ENCODE results near the gene CRYL1. TPM values are rescaled to one million over a fixed set of nuclear protein-coding genes. Genes with fewer than 3 reads are reported as not detected.

CRYL1 gene
- total RNA-seq, 1 donor from 2014 or later, result 71.7 TPM

DNA sequence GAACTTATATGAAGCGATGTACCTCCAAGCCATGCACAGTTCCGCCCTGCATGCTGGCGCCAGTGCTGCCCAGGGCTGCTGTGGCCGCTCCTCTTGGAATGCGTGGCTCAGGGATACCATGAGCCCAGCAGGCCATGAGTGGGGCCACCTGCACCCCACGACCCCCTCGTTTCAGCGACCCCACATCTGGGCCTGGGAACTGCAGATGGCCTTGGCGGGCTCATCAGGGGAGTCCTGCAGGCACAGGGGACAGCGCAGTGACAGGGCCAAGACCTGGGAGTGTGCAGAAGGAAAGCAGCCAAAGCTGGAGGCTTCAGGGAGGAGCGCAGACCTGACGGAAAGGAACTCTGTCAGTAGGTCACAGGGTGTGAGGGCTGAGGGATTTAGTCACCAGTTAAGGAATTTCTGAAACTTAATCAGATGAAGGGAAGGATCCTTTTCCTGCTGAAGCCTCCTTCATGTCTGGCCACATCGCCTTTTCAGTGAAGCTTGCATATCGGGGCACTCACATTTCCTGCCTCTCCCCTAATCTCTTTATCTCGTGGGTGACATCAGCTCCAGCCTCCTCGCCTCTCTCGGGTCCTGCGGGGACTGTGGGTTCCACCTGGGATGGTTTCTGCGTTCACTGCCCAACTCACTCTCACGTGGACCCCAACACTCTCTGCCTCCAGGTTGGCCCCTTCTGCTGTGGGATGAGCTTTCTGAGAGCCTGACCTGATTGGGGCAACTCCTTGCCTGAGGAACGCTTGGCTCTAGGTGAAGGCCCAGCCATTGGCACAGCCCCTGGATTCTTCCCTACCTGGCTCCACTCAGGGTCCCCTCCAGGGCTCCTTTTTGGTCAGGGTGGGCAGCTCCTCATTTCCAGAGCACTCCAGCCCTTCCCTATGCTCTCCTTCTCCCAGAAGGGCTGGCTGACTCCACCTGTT lies 123.5 kb downstream of the CRYL1 start:
- no peak for DNase-seq (ENCODE audit: low read depth, low spot score)

- DNase-seq (ENCODE audit: low read depth, low spot score), result no peak
Observed at GRCh38 chr13:20401531-20401930, 124.1 kb downstream of the CRYL1 start.

DNA sequence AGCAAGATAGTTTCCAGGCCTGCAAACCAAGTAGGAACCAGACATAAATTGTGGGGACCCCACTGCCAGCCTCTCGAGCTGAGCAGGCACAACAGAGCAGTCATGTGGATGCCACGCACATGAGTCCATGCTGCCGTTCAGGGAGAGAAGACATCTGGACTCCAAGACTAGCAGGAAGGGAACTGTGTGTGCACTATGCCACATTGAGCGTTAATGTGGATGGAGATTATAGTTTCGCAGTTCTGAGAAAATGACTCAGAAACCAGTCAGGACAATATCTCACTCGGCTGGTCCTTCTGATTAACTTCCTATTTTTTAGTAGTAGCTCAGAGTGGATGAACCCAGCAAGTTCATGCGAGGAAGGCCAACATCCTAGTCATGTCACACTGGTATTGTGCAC lies 124.9 kb downstream of the CRYL1 start:
- DNase-seq (ENCODE audit: low read depth, low spot score), result no peak

GRCh38 chr13:20399961-20400360 lies 125.7 kb downstream of the CRYL1 start:
- DNase-seq (ENCODE audit: low read depth, low spot score), result no peak

DNA sequence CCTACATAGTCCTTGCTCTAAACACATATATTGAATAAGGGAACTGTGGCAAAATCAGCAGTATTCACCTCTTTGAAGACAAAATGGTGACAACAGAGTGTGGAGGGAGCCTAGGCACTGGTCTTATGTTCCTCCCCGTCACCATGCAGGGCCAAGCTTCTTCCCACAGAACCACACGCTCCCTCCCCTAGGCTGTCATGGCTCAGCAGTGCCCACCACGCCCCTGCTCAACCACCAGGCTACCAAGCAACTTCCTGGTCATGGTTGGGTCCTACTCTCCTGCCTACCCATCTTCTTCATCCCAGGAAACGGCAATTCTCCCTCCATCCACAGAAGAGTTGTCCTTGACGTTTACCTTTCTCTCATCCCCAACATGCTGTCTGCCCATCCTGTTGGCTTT lies 126.1 kb downstream of the CRYL1 start:
- no peak for DNase-seq (ENCODE audit: low read depth, low spot score)

DNA sequence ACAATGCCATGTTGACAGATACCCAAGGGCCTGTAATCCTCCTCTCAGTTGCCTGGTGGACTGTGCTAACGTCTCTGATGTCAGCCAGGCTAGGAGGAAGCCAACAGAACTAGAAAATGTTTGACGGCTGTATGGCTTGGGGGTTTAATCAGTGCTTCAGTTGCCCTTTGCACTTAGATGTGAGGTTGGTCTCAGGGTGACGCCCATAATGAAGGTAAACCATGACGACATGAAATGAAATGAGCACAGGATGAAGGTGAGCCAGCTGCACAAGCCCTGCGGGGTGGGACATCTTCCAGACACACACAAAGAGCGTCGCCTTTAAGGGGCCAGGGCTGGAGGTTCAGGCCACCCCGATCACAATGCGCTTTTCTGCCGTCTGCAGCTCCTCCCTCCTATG lies 127.2 kb downstream of the CRYL1 start:
- DNase-seq (ENCODE audit: low read depth, low spot score), result no peak

DNA sequence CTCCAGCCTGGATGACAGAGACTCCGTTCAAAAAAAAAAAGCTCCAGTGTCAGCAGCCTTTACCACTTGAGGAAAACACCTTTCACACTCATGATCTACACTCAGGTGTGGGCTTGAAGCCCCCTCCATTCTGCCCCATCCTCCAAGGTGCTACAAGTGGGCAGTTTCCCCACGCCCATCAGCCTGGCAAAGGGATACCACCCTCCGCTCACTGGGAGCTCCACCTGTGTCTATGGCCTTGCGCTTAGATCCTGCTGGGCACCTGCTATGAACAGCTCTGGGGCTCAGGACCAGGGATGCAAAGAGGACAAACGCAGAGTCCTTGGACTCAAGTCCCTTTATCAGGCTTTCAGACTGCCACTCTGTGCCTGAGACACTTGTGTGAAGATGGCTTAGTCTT lies 127.8 kb downstream of the CRYL1 start:
- no peak for DNase-seq (ENCODE audit: low read depth, low spot score)

DNA sequence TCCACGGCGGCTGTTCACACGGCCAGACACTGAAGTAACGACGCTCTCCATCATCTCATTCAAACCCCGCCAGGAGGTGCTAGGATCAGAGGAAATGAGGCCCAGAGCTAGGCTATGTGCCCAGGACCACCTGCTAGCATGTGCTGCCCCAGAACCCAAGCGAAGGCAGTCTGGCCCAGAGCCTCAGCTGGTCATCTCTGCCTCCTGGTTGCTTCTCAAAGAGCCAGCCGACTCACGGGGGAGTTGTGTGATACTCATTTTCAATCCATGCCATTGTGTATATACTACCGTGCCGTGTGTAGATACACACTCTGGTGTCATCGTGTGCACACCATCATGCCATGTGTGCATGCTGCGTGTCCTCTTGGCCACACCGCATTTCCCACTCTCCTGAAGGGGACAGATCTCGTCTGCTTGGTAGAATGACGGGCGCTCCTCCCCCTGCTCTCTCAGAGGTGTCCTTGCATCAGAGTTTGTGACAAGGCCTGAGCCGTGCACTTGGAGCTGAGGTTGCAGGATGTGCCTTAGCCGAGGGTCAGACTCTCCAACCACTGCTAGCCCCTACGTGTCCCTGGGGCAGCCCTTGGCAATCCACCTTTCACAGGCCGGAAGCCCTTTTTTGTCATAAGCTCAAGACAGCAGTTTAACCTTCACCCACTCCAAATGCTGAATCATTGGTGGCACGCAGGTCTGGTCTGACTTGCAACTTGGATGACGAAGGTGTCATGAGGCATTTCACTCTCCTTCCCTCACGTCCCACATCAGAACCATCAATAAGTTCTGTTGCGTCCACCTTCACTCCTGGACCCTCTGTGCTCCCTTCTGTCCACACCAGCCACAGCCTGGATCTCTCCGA lies 130.4 kb downstream of the CRYL1 start:
- no peak for DNase-seq (ENCODE audit: low read depth, low spot score)

- DNase-seq (ENCODE audit: low read depth, low spot score), result no peak
Observed at GRCh38 chr13:20394506-20394905, 131.2 kb downstream of the CRYL1 start.

- no peak for DNase-seq (ENCODE audit: low read depth, low spot score)
Observed at GRCh38 chr13:20394169-20394501, 131.5 kb downstream of the CRYL1 start.

DNA sequence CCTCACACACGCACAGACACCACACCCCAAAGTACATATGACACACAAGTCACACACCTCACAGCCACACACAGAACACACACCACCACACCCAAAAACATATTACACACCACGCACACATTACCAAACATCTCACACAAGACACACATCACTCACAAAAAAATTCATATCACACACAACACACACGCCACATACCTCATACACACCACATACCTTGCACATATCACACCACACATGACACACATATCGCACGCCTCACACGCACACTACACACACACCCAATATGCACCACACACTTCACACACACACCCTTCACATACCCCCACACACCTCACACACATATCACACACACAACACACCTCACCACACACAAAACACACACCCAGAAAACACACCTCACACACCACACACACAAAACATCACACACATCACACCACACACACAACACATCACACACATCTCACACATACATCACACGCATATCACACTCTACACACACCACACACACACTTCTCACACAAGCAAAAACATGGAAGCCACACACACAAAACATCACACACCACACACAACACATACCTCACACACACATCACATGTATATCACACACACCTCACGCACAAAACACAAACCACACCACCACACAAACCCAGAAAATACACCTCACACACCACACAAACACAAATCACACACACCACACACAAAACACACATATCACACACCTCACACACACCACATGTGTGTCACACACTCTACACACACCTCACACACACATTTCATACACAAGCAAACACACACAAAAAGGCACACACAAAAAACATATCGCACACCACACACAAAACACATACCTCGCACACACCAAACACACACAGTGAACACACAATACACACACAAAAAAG lies 132.1 kb downstream of the CRYL1 start:
- DNase-seq (ENCODE audit: low read depth, low spot score), result no peak

DNA sequence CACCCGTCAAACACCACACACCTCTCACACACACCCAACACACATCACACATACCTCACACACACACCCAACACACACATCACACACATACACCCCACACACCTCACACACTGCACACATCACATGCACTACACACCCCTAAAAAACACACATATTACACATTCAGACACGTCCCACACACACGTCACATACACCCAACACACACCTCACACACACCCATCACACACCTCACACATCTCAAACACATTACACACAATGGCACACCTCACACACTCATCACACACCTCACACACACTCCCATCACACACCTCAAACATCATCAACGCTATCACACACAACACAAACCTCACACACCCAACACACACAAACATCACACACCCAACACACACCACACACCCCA lies 133.1 kb downstream of the CRYL1 start:
- DNase-seq (ENCODE audit: low read depth, low spot score), result no peak

DNA sequence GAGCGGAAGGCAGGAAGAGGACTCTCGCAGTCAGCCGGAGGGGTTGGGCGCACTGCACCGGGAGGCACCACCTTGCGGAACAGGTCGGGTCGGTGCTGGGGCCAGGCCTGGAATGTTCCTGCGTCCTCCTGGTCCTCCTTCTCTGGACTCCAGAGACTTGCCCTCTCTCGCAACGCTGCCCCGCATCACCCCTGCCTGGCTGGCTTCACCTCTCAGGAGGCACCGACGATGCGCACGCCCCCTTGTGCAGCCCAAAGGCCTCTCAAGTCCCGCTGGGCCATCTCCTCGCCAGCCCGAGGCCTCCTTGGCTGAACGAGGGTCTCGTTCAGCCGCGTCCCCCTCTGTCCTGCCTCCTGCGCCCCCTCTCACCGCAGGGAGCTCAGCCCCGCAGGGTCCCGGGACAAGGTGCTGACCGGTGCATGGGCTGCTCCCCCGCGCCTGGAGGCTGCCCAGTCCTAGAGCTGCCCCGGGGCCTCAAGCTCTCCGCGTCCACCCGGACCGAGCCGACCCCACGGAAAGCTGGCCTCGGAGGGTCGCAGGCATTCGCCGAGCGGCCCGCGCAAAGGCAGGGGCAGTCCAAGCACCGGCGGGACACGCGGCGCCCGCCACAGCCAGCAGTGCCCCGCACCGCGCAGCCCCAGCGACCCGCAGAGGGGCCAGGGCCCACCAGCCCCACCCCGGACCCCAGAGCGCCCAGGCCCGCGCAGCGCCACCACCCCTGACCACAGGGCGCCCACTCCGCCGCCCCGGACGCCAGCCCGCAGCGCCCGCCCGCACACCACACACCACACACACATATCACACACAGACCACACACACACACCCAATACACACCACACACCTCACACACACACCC lies 133.8 kb downstream of the CRYL1 start:
- DNase-seq (ENCODE audit: low read depth, low spot score), result no peak

- DNase-seq (ENCODE audit: low read depth, low spot score), result no peak
Observed at GRCh38 chr13:20390526-20391175, 135.0 kb downstream of the CRYL1 start.

GRCh38 chr13:20389696-20390525 lies 135.7 kb downstream of the CRYL1 start:
- no peak for DNase-seq (ENCODE audit: low read depth, low spot score)

GRCh38 chr13:20388184-20388583 lies 137.5 kb downstream of the CRYL1 start:
- no peak for DNase-seq (ENCODE audit: low read depth, low spot score)

- DNase-seq (ENCODE audit: low read depth, low spot score), result no peak
Observed at GRCh38 chr13:20387441-20387971, 138.2 kb downstream of the CRYL1 start.

GRCh38 chr13:20387006-20387405 lies 138.7 kb downstream of the CRYL1 start:
- no peak for DNase-seq (ENCODE audit: low read depth, low spot score)

GRCh38 chr13:20383058-20383457 lies 142.6 kb downstream of the CRYL1 start:
- no peak for DNase-seq (ENCODE audit: low read depth, low spot score)

Measured in pulmonary artery endothelial cell (primary cell).